Subcutaneous adipose tissue (tissue), 4 donors: ENCODE measurements around the gene PSTPIP1. TPM values are rescaled to one million over a fixed set of nuclear protein-coding genes. Genes with fewer than 3 reads are reported as not detected.

Source experiments
- CTCF ChIP-seq: fragments of 450-650 bp; IDR thresholded peaks from one replicate; pipeline ENCODE4 v1.5.1; 2016; ENCODE audit warnings: low read depth, mild to moderate bottlenecking, control low read depth, antibody characterized with exemption, moderate library complexity
- total RNA-seq, 4 donors: library from RNA; depleted of rRNA; stranded (reverse); fragments of >200 nt; gene quantifications; one replicate each; pipeline ENCODE4 v1.1.0, GENCODE V29; 2016

Gene PSTPIP1
- total RNA-seq, 4 donors from 2014 or later: 6.7 to 37.7 (median 26.7) TPM

- no peak for TF ChIP-seq CTCF
These were observed 1.2 kb downstream of the PSTPIP1 start for GRCh38 chr15:76996076-76996525.

GRCh38 chr15:76996526-76997401 is 1.8 kb downstream of the PSTPIP1 start:
- no peak for TF ChIP-seq CTCF

GRCh38 chr15:76998663-76999285 is 3.8 kb downstream of the PSTPIP1 start:
- TF ChIP-seq CTCF: no peak

GRCh38 chr15:76999996-77000395 is 5.1 kb downstream of the PSTPIP1 start:
- no peak for TF ChIP-seq CTCF

- no peak for TF ChIP-seq CTCF
These were observed 6.4 kb downstream of the PSTPIP1 start for GRCh38 chr15:77001351-77001750.

- TF ChIP-seq CTCF: no peak
These were observed 7.0 kb downstream of the PSTPIP1 start for GRCh38 chr15:77001966-77002365.

- TF ChIP-seq CTCF: no peak
These were observed 7.5 kb downstream of the PSTPIP1 start for GRCh38 chr15:77002436-77002835.
